Immature natural killer cell (primary cell): ENCODE data around the gene TMEM200A. TPM values are rescaled to one million over a fixed set of nuclear protein-coding genes. Genes with fewer than 3 reads are reported as not detected.

Experiments used
- DNase-seq, 3 donors: peaks; one replicate each; pipeline ENCODE4 v3.0.0; 2022; ENCODE audit warnings: mixed read lengths in 1 of 3
- H3K27ac Mint-ChIP-seq, 6 donors: one replicate each; pipeline ENCODE4 v1.8.0; 2020; ENCODE audit warnings: mixed read lengths in 6 of 6, mild to moderate bottlenecking in 5 of 6, inconsistent platforms in 4 of 6, moderate library complexity in 3 of 6
- H3K27me3 Mint-ChIP-seq, 3 donors: one replicate each; pipeline ENCODE4 v1.8.0; 2020 to 2021; ENCODE audit warnings: low read depth in 3 of 3, mild to moderate bottlenecking in 3 of 3, mixed read lengths in 3 of 3, moderate library complexity in 3 of 3, inconsistent platforms in 1 of 3
- H3K36me3 Mint-ChIP-seq, 3 donors: one replicate each; pipeline ENCODE4 v1.8.0; 2020; ENCODE audit warnings: mixed read lengths in 3 of 3, inconsistent platforms in 2 of 3, mild to moderate bottlenecking in 2 of 3
- H3K4me1 Mint-ChIP-seq, 2 donors: one replicate each; pipeline ENCODE4 v1.8.0; 2020; ENCODE audit warnings: inconsistent platforms in 2 of 2, mild to moderate bottlenecking in 2 of 2, mixed read lengths in 2 of 2, moderate library complexity in 1 of 2
- H3K4me3 Mint-ChIP-seq, 5 donors: one replicate each; pipeline ENCODE4 v1.8.0; 2020; ENCODE audit warnings: mild to moderate bottlenecking in 5 of 5, mixed read lengths in 5 of 5, inconsistent platforms in 3 of 5, moderate library complexity in 3 of 5
- H3K9me3 Mint-ChIP-seq, 6 donors: one replicate each; pipeline ENCODE4 v1.8.0; 2020; ENCODE audit warnings: mild to moderate bottlenecking in 6 of 6, mixed read lengths in 6 of 6, inconsistent platforms in 4 of 6, moderate library complexity in 3 of 6
- polyA plus RNA-seq, 3 donors: library from polyadenylated mRNA; unstranded; fragments of 300-500 nt; fragmentation: Illumina TruSeq; gene quantifications; one replicate each; pipeline ENCODE4 v1.2.3, GENCODE V29; 2021

Gene TMEM200A
- polyA plus RNA-seq, 3 donors from 2014 or later: 1.0 to 2.2 (median 2.1) TPM

DNA sequence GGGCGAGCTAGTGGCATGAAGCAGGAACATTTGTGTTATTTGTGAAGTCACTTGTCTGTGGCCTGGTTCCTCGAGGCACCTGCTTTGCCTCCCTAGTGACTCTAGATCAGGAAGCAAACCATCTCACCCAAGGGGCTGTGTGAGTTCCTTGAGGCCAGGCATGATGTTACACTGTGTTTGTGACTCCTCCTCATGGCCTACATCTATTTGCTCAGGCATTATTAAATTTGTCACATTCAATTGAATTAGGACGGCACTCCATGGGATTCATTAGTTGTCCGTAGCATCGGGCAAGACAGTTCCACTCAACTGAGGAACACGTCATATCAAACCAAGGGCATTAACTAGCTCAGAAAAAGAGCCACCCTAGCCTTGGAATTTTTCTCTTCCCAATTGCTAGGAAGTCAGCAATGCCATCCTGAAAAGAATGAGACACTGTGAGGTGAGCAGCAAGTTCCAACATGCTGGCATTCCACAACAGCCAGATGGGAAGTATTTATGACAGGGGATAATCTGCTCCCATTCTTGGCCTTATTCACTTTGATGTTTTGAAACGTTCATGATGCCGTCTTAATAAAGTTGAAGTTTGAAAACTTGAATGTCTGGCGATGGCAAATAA is 17.2 kb downstream of the TMEM200A start:
- DNase-seq: no peak
- Mint-ChIP-seq H3K27me3 (peaks cover 0 to 5% (median 0%) of the 10 kb centered on the region in 3 donors), H3K27ac (no peak overlapping the region), H3K9me3 (no peaks in the 10 kb centered on the region), H3K4me3 (no peak overlapping the region), H3K36me3 (peaks cover 0 to 3% (median 0%) of the 10 kb centered on the region in 3 donors), H3K4me1 (peaks cover 17 to 21% of the 10 kb centered on the region in 2 donors)

DNA sequence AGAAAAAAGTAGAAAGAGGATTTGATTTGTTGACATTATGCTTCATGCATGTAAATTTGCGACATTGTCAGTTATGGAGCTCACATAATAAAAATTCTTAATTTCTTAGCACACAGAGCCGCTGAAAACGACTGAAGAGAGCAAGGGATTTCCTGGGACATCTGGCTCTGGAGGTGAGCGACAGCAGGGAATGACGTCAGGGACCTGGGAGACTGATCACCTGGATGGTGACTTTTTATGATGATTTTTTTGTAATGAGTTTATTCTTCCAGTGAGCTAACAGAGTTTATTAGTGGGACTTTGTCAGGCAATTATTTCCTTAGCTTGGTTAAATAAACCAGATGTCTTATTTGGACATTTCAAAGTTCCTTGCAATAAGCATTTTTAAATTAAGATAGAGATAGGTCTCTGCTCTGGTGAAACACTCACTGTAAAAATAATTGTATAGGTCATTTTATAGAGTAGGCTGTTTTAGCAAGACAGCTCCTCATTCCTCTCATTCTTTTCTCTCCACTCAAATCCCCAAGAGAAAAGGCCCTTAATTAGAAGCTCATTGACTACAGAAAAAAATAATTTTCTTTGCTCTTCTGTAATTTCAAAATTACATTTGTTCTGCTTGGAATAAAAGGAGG is 19.4 kb downstream of the TMEM200A start:
- H3K4me1 Mint-ChIP-seq: peaks cover 17 to 21% of the 10 kb centered on the region in 2 donors
- H3K4me3 Mint-ChIP-seq: no peak overlapping the region
- peaks cover 0 to 3% (median 0%) of the 10 kb centered on the region in 3 donors for H3K36me3 Mint-ChIP-seq
- no peak for DNase-seq
- H3K27me3 Mint-ChIP-seq: peaks cover 0 to 4% (median 0%) of the 10 kb centered on the region in 3 donors
- no peaks in the 10 kb centered on the region for H3K9me3 Mint-ChIP-seq
- H3K27ac Mint-ChIP-seq: no peak overlapping the region

DNA sequence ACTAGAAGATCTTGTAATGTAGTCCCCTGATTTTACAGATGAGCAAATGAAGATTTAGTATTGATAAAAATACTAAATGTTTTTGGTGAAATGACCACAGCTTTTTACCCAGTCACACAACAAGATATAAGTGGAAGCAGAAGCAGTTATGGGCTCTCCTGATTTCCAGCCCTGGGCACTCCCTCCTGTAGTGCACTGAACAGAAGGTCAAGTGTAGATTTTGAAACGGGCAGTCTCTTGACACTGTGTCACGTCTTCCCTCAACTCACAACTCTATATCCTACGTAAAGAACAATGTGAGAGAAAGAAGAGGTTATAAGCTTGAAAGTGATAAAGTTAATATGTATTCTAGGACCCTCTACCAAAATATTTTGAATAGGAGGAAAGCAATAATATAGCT is 23.3 kb downstream of the TMEM200A start:
- no peaks in the 10 kb centered on the region for H3K36me3 Mint-ChIP-seq
- H3K27ac Mint-ChIP-seq: no peak overlapping the region
- H3K27me3 Mint-ChIP-seq: peaks cover 0 to 4% (median 0%) of the 10 kb centered on the region in 3 donors
- no peak overlapping the region for H3K4me3 Mint-ChIP-seq
- no peak for DNase-seq
- H3K4me1 Mint-ChIP-seq: no peaks in the 10 kb centered on the region
- H3K9me3 Mint-ChIP-seq: no peaks in the 10 kb centered on the region

DNA sequence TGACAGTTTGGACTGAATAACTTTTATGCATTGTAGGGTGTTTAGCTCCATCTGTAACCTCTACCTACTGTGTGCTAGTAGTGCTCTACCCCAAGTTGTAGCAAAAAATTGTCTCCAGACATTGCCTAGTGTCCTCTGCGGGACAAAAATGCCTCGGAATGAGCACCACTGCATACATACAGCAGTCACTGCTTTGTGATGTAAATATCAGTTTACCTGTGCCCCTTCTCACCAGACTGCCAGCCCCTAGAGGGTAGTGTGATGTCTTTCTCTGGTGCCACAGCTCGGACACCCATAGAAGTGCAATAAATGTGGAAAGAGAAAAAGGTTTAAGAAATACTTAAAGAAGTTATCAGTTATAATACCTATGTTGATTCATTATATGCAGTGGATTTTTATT is 25.1 kb downstream of the TMEM200A start:
- Mint-ChIP-seq H3K4me1 (no peaks in the 10 kb centered on the region), H3K36me3 (no peaks in the 10 kb centered on the region), H3K27me3 (peaks cover 0 to 4% (median 0%) of the 10 kb centered on the region in 3 donors), H3K27ac (no peak overlapping the region), H3K4me3 (no peak overlapping the region), H3K9me3 (no peaks in the 10 kb centered on the region)
- DNase-seq: no peak

DNA sequence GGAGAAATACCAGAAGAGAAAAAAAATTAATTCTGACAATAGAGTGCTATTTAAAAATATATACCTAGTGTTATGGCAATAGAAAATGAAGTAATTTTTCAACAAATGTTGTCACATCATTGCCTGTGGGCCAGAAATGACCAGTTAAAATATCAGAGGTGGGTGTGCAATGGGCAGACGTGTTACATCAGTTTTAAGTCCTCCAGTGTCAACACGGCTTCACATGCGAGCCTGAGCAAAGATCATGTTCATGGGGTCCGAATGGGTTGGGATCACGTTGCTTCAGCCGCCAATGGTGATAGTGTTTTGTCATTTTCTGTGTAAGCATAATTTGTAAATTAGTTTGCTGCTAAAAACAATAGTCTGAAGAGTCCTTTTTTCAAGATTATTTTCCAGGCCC is 27.5 kb downstream of the TMEM200A start:
- H3K4me3 Mint-ChIP-seq: no peak overlapping the region
- H3K9me3 Mint-ChIP-seq: no peaks in the 10 kb centered on the region
- H3K36me3 Mint-ChIP-seq: no peaks in the 10 kb centered on the region

DNA sequence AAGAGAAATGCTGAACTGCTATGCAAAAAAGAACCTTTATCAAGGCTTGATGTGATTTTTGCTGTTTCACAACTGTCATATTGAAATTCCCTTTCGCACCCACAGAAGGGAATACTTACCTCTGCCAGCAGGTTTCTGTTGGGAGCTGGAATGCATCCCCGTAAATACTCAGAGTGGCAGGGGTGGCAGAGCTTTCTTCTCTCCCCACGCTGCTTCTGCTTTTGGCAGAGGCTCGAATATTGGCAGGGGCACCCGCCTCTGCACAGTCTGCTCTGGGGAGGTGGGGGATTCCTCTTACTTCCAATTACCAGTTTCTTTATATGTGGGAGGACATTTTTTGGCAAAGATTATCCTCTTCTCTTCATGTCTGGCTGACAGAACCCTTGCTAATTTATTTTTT is 28.4 kb downstream of the TMEM200A start:
- Mint-ChIP-seq H3K36me3 (no peaks in the 10 kb centered on the region), H3K9me3 (no peaks in the 10 kb centered on the region), H3K27ac (no peak overlapping the region), H3K4me1 (peaks cover 4 to 12% of the 10 kb centered on the region in 2 donors), H3K27me3 (no peaks in the 10 kb centered on the region), H3K4me3 (no peak overlapping the region)
- DNase-seq: no peak

More for the DNA sequence above, 27.5 kb downstream of the TMEM200A start:
- H3K27me3 Mint-ChIP-seq: no peaks in the 10 kb centered on the region
- no peak for DNase-seq
- H3K27ac Mint-ChIP-seq: no peak overlapping the region
- peaks cover 4 to 12% of the 10 kb centered on the region in 2 donors for H3K4me1 Mint-ChIP-seq

DNA sequence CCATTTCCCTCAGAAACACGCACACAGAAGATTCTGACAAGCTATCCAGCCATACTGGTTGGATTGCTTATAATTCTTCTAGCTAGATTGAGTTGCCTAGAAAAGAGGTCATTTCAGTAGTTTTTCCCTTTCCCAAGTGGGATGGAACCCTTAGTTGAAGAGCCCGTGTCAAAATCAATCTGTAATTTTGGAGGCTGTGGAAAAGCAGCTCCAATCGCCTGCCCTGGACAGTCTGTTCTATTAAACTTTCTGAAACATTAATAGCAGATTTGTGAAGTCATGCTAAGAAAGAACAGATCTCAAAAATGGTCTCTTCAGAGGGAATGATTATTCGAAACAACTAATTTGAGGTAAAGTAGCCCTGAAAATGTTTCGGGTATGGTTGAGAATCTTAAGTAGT is 29.3 kb downstream of the TMEM200A start:
- no peaks in the 10 kb centered on the region for H3K27me3 Mint-ChIP-seq
- H3K36me3 Mint-ChIP-seq: peaks cover 0 to 3% (median 0%) of the 10 kb centered on the region in 3 donors
- no peak for DNase-seq
- H3K9me3 Mint-ChIP-seq: peaks cover 0 to 2% (median 0%) of the 10 kb centered on the region in 6 donors
- peaks cover 4 to 12% of the 10 kb centered on the region in 2 donors for H3K4me1 Mint-ChIP-seq
- H3K4me3 Mint-ChIP-seq: peak overlapping the region in 1 of 5 donors; percentile 27
- H3K27ac Mint-ChIP-seq: no peak overlapping the region

DNA sequence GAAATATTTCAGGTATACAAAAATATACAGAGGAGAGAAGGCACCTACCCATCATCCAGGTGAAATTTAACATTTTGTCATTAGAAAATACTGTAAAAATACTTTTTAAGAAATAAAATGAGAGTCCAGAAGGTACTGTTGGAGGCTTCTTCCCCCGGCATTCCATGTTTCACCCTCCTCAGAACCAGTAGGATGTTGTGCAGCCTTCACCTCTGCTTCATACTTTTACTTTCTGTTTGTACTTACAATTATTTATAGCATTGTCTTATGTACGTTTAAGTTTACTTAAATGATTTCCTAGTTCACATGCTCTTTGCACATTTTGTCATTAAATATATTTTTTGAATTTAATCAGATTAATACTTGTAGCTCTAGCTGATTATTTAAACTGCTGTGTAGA is 30.9 kb downstream of the TMEM200A start:
- DNase-seq: peak in 1 of 3 donors; percentile 6
- H3K27ac Mint-ChIP-seq: peak overlapping the region in 3 of 6 donors; percentile 18 to 61 (median 20)
- H3K4me3 Mint-ChIP-seq: peak overlapping the region; percentile 72 to 92 (median 74)
- peaks cover 0 to 2% (median 0%) of the 10 kb centered on the region in 6 donors for H3K9me3 Mint-ChIP-seq
- no peaks in the 10 kb centered on the region for H3K27me3 Mint-ChIP-seq
- H3K4me1 Mint-ChIP-seq: peaks cover 4 to 12% of the 10 kb centered on the region in 2 donors
- peaks cover 0 to 3% (median 3%) of the 10 kb centered on the region in 3 donors for H3K36me3 Mint-ChIP-seq

DNA sequence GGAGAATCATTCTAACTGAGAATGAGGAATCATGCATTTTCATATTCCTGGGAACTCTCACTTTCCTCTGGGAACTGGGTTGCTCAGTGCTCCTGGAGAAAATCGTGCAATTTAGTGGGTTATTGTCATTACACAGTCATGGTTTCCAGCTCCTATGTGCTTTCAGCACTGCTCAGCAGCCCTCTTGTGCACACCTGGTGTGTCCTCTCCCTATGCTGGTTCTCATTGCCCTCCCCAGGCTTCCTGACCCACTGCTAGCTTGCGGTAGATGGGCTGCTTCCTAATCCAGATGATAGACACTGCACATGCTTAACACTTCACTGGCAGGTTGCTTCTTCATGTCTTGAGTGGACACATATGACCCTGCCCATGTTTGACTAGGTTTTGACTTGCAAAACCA is 39.7 kb downstream of the TMEM200A start:
- H3K27me3 Mint-ChIP-seq: peaks cover 0 to 5% (median 2%) of the 10 kb centered on the region in 3 donors
- no peaks in the 10 kb centered on the region for H3K9me3 Mint-ChIP-seq
- no peak overlapping the region for H3K27ac Mint-ChIP-seq
- no peak for DNase-seq
- no peaks in the 10 kb centered on the region for H3K4me1 Mint-ChIP-seq
- no peak overlapping the region for H3K4me3 Mint-ChIP-seq
- peaks cover 0 to under 1% (median 0%) of the 10 kb centered on the region in 3 donors for H3K36me3 Mint-ChIP-seq

DNA sequence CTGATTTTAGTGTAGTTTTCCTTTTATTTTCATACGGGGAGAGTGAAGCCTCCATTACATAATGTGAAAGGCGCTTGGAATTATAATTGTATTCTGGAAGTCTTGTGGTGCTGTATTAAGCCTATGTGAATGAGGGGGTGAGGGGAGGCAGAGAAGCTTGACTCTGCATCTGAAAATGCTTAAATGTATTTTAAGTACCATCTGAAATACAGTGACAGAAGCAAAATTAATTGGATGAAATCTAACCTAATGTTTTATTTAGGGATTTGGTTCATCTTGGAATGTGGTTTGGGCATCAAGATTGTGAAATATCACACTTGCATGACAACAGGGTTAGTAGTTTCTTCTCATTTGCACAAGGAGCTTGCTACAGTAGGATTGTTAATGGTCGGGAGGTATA is 41.2 kb downstream of the TMEM200A start:
- DNase-seq: no peak
- peaks cover 0 to 5% (median 3%) of the 10 kb centered on the region in 3 donors for H3K27me3 Mint-ChIP-seq
- no peaks in the 10 kb centered on the region for H3K4me1 Mint-ChIP-seq
- H3K4me3 Mint-ChIP-seq: no peak overlapping the region
- H3K9me3 Mint-ChIP-seq: no peaks in the 10 kb centered on the region
- H3K36me3 Mint-ChIP-seq: no peaks in the 10 kb centered on the region
- H3K27ac Mint-ChIP-seq: no peak overlapping the region

DNA sequence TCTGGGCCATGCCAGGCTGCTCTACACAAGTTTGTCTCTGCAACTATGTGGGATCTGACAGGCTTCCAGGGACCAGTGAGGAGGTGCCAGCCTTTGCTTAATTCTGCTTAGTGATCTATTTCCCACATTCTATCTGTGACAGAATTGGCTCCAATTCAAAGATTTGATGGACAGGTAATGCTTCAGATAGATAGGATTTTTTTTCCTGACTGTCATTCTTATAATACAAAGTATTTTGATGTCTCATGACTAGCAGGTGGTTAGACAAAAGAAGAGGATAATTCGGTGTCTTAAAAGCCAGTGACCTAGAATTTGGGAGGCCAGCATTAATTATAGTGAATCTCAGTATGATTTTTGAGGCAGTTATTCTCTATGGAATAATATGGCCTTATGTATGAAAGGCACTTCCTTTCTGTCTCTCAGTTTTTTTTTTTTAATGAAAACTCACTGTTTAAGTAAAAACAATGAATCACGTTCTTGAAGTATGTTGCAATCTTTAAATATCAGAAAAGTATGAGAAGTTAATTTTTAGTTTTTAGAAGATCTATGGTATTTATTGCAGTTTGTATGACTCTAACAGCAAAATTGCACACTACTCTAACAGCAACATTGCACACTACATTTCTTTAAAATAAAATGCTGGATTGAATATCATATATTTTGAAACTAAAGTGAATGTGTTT is 43.7 kb downstream of the TMEM200A start:
- no peak overlapping the region for H3K4me3 Mint-ChIP-seq
- H3K27me3 Mint-ChIP-seq: peaks cover 0 to 5% (median 5%) of the 10 kb centered on the region in 3 donors
- no peaks in the 10 kb centered on the region for H3K36me3 Mint-ChIP-seq
- H3K4me1 Mint-ChIP-seq: no peaks in the 10 kb centered on the region
- no peak overlapping the region for H3K27ac Mint-ChIP-seq
- H3K9me3 Mint-ChIP-seq: no peaks in the 10 kb centered on the region
- no peak for DNase-seq

DNA sequence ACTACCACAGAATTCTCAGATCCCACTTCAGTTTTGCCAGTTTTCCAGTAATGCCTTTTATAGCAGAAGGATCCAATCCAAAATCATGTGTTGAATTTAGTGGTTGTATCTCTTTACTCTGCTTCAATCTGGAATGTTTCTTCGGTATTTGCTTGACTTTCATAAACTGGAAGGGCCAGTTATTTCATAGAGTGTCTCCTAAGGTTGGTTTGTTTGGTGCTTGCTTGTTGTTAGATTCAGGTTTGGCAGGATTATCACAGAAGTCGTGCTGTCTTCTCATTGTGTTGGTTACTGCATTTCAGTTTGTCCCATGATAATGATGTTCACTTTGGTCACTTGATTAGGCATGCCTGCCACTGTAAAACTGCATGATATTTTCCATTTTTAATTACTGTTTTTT is 45.7 kb downstream of the TMEM200A start:
- H3K4me1 Mint-ChIP-seq: no peaks in the 10 kb centered on the region
- no peaks in the 10 kb centered on the region for H3K9me3 Mint-ChIP-seq
- no peak for DNase-seq
- H3K27ac Mint-ChIP-seq: no peak overlapping the region
- no peaks in the 10 kb centered on the region for H3K36me3 Mint-ChIP-seq
- no peak overlapping the region for H3K4me3 Mint-ChIP-seq
- peaks cover 0 to 5% (median 2%) of the 10 kb centered on the region in 3 donors for H3K27me3 Mint-ChIP-seq

DNA sequence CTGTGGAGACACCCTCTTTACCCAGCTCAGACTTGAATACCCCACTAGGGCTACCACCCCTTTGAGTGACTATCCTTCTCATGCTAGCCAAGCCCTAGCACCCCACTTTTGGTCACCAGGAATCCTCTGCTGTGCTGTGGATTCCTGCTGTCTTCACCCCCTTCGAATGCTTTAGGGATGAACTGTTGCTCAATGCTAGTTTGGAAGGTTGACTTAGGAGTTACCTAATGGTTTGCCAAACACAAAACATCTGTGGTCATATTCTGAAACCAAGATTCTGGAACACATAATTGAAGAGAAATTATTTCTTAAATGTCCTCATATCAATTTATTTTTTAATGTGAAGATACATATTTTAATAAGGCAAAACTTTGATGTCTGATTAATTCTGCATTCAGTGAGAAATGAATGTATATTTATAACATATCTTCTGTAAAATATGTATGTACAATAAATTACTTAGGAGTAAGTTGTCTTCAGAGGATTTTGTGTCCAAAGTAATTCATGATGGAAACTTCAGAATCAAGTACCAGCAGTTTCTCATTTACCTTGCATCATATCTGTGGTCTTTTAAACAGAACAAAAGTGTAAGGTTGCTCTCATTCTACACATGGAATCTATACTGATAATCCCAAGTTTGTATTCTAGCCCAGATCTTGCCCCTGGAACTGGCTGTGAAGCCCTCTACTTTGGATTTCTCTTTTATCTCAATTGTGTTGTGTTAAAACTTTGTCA is 46.9 kb downstream of the TMEM200A start:
- DNase-seq: no peak
- H3K4me3 Mint-ChIP-seq: no peak overlapping the region
- no peak overlapping the region for H3K27ac Mint-ChIP-seq
- H3K36me3 Mint-ChIP-seq: no peaks in the 10 kb centered on the region
- H3K9me3 Mint-ChIP-seq: no peaks in the 10 kb centered on the region
- no peaks in the 10 kb centered on the region for H3K4me1 Mint-ChIP-seq
- H3K27me3 Mint-ChIP-seq: peaks cover 0 to 5% (median 2%) of the 10 kb centered on the region in 3 donors
